VCaP (cell line): Measurements from ENCODE around the gene KRT16.
"Not testable (repeated sequence)": the region's sequence is repeated elsewhere in the genome, so short reads cannot be mapped to it uniquely, and the experiment has no call there.

Experiments used
- H3K27ac ChIP-seq: fragments of 450-650 bp; 2 replicates; pipeline ENCODE4 v1.5.1; 2017
- TF ChIP-seq, protein P1 (sequence below): fragments of 450-650 bp; conservative IDR thresholded peaks from 2 replicates; pipeline ENCODE4 v1.5.1; 2017; ENCODE audit warnings: mild to moderate bottlenecking, moderate library complexity

Gene KRT16

DNA sequence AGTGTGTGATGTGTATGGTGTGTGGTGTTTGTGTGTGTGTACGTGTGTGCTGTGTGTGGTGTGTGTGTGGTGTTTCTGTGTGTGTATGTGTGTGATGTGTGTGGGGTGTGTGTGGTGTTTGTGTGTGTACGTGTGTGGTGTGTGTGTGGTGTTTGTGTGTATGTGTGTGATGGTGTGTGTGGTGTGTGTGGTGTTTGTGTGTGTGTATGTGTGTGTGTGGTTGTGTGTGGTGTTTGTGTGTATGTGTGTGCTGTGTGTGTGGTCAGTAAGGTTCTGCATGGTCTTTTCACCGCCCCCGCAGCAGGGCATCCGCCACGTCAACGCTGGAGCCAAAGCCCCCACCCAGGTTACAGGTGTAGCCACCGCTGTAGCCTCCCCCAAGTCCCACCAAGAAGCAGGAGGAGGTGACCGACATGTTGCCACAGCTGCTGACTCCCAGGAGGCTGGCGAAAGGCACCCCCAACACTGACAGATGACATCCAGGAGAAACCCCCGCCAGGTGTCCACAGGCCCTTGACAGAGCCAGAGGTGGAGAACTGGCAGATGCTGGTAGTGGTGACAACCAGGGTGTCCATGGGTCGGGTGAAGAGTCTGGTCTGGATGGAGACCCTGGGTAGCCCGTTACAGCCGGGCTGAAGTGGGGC is 21.1 kb upstream of the KRT16 start:
- TF ChIP-seq, protein P1, sequence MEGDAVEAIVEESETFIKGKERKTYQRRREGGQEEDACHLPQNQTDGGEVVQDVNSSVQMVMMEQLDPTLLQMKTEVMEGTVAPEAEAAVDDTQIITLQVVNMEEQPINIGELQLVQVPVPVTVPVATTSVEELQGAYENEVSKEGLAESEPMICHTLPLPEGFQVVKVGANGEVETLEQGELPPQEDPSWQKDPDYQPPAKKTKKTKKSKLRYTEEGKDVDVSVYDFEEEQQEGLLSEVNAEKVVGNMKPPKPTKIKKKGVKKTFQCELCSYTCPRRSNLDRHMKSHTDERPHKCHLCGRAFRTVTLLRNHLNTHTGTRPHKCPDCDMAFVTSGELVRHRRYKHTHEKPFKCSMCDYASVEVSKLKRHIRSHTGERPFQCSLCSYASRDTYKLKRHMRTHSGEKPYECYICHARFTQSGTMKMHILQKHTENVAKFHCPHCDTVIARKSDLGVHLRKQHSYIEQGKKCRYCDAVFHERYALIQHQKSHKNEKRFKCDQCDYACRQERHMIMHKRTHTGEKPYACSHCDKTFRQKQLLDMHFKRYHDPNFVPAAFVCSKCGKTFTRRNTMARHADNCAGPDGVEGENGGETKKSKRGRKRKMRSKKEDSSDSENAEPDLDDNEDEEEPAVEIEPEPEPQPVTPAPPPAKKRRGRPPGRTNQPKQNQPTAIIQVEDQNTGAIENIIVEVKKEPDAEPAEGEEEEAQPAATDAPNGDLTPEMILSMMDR: no peak
- H3K27ac ChIP-seq: no peak overlapping the region

DNA sequence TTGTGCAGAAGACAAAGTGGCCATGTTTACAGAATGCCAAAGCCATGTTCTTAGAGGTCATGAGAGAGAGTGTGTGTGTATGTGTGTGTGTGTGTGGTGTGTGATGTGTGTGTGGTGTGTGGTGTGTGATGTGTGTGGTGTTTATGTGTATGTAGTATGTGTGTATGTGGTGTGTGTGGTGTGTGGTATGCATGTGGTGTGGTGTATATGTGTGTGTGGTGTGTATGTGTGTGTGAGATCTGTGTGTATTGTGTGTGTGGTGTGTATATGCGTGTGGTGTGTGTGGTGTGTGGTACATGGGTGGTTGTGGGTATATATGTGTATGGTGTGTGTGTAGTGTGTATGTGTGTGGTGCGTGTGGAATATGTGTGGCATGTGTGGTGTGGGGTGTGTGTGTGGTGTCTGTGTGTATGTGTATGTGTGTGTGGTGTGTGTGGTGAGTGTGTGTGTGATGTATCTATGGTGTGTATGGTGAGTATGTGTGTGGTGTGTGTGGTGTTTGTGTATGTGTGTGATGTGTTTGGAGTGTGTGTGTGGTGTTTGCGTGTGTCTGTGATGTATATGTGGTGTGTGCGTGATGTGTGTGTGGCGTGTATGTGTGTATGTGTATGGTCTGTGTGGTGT is 20.0 kb upstream of the KRT16 start:
- no peak overlapping the region for H3K27ac ChIP-seq
- TF ChIP-seq, protein P1: no peak

DNA sequence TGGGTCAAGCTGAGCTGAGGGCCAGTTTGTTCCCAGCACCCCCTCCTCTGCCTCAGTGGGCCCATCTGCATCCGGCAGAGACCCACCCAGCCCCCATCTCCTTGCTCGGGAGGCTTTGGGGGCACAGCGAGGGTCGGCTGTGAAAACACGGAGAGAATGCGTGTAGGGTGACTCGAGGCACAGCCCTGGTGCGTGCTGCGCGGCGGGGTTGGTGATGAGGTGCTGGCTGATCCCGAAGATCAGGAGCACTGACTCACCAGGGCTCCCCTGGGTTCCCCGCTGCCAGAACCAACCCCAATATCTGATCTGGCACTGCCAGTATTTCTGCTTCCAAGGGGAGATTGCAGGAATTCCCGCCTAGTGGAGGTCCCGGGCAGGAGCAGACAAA is 19.3 kb upstream of the KRT16 start:
- H3K27ac ChIP-seq: no peak overlapping the region
- TF ChIP-seq, protein P1: no peak

DNA sequence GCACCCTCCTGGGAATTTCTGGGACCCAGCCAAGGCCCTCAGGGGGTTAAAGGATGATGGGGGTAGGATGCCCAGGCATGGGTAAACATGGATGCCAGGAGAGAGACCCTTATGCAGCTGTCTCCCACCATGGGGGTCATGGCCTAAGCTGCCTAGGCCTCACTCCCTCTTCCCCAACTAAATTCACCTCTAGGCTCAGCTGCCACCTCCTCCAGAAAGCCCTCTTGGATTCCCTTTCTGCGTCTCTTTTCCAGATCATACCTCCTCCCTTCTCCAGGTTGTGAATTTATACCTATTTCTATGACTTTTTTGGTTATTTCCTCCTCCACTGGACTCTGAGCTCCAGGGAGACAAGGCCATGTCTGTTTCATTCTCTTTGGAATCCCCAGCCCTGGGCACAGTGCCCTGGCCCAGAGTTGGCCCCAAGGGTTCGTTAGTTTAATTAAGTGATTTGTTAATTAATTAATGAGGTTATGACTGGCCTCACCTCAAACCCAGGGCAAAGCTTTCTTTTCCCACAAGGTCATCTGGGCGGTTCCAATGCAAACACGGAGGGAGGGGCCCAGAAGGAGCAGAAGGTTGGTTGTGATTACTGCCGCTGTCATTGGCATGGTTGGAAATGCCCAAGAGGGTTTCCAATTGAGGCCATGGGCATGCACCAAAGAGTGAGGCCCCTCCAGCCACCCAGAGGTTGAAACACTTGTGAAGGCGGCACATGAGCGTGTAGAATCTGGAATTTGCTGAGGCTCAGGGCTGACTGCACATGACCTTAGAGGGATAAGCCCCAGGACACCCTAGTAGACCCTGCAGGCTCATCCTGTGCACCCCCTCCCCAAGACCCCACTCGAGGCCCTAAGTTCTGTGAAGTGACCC is 18.7 kb upstream of the KRT16 start:
- TF ChIP-seq, protein P1: no peak

DNA sequence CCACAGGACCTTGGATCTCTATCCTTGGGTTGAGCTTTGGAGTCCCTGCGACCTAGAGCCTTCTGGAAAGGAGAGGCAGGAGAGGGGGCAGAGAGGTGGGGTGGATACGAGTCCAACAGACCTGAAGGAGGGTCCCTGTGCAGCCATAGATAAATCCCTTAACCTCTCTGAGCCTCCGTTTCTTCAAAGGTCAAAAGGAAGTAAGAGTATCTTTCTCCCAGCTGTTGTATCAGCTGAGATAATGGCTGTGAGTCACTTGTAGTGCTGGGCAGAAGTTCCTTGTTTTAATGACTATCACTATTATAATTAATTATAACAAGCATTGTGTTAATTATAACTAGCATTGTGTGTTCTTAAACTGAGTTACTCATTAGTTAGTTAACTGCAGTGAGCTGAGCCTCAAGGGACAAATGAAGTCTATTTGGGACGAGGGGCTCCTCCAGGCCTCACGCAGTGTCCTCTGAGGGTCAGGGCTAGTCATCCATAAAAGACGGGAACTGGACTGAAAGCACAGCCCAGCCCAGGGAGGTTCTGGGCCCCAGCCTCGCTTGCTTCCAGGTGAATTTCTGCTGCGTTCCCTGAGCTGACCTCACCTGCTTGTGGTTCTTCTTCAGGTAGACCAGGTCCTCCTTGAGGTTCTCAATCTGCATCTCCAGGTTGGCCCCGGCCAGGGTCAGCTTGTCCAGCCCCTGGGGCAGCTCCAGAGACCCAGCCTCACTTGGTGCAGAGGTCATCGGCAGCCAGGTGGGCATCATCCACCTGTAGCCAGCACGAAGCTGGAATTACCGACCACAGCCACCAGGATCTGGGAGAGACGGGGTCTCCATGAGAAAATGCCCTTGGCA is 17.5 kb upstream of the KRT16 start:
- no peak overlapping the region for H3K27ac ChIP-seq
- TF ChIP-seq, protein P1: no peak

More for the DNA sequence above, 18.7 kb upstream of the KRT16 start:
- H3K27ac ChIP-seq: no peak overlapping the region

DNA sequence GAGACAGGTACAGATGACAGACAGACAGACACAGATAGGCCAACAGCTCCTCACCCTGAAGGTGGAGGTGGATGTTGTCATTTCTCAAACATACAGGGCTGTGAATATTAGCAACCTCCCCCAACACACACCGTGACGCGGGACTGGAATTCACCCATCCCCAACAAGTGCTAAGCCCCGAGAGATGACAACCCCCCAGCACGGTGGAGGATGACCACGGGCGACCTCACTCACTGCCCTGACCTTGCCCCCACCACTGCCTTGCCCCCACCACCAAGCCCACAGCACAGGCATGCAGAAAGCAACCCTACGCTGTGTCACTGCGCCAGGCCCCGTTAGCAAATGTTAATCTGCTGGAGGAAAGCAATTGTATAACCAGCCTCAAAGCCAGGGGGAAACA is 16.7 kb upstream of the KRT16 start:
- no peak overlapping the region for H3K27ac ChIP-seq

DNA sequence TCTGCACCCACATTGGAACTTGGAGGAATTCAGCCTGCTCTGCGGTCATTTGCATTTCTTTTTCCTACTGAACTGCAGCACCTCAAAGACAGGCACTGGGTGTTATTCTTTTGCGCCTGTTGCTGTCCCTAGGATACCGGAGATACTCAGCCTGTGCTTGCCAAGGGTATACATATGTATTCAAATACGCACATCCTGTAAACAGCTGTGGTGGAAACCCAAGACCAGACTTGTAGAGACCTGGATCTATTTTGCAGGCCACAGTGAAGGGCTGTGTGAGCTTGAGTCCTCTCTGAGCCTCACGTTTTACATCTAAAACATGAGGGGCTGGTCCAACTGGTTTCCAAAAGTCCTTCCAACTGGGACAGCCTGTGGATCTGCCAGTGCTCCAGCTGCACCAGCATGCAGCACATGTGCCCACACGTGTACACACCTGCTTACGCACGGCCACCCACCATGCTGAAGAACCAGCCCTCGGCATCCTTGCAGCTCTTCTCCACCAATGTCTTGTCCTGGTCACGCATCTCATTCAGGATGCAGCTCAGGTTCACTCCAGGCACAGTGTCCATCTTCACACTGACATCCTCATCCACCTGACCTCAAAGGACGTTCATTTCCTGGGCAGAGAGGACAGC is 16.2 kb upstream of the KRT16 start:
- not testable (repeated sequence) for H3K27ac ChIP-seq

More for the DNA sequence above, 16.7 kb upstream of the KRT16 start:
- TF ChIP-seq, protein P1: no peak

DNA sequence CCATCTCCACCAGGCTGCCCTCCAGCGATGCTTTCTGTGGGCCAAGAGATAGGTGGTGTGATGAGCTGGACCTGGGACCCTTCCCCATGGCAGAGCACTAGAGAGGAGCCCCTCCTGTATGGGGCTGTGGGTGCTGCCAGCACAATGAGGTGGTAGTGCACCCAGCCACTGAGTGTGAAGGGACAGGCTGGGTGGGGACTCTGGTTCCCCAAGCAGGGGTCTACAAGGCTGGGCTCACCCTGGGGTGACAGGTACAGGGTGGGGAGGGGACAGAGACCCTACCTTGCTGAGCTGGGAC is 15.5 kb upstream of the KRT16 start:
- H3K27ac ChIP-seq: not testable (repeated sequence)
